HG03442 (cell line): ENCODE measurements around the gene DISP1.

Source experiments
- ATAC-seq: cut with Tn5 transposase; IDR thresholded peaks from one replicate; pipeline ENCODE4 v1.9.1; 2021; ENCODE audit warnings: mild to moderate bottlenecking, moderate library complexity; ENCODE audit not compliant: unreplicated experiment

Gene DISP1

DNA sequence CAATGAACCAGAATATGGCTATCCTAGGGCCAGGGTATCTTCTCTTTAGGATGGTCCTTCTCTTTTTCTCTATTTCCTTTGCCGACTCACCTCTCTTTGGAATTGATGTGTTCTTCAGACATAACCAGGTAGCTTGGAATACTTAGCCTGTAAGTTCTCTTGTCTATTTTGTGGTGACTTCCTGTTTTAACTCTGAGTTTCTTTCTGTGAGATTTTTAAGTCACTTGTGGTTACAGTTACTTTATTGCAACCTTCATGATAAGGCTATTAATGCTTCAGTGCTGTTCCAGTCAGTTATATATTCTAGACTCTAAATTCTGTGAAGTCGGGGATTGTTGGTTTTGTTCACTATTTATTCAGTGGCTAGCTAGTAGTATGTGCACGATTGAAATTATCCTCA is 46.2 kb downstream of the DISP1 start:
- no peak for ATAC-seq
